ENCODE data around the gene TRAPPC1.

DNA sequence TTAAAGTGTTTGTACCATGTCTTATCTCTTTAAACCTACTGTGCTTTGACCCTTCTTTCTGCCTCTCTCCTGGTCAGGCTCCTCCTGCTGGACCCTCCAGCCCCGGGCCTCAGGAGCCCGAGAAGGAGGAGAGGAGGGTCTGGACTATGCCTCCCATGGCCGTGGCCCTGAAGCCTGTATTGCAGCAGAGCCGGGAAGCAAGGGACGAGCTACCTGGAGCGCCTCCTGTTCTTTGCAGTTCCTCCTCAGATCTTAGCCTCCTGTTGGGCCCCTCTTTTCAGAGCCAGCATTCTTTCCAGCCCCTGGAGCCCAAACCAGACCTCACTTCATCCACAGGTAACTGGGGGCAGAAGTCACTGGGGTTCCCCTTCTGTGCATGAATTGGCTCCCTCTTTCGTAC, 13.9 kb upstream of the TRAPPC1 start:
- TF ChIP-seq, protein P1, sequence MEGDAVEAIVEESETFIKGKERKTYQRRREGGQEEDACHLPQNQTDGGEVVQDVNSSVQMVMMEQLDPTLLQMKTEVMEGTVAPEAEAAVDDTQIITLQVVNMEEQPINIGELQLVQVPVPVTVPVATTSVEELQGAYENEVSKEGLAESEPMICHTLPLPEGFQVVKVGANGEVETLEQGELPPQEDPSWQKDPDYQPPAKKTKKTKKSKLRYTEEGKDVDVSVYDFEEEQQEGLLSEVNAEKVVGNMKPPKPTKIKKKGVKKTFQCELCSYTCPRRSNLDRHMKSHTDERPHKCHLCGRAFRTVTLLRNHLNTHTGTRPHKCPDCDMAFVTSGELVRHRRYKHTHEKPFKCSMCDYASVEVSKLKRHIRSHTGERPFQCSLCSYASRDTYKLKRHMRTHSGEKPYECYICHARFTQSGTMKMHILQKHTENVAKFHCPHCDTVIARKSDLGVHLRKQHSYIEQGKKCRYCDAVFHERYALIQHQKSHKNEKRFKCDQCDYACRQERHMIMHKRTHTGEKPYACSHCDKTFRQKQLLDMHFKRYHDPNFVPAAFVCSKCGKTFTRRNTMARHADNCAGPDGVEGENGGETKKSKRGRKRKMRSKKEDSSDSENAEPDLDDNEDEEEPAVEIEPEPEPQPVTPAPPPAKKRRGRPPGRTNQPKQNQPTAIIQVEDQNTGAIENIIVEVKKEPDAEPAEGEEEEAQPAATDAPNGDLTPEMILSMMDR (IDR thresholded peaks at IDR 0.05) = no peak
- no peak for TF ChIP-seq POLR2A (IDR thresholded peaks at IDR 0.05)
